Peyer's patch (tissue), 4 donors: ENCODE measurements around the gene FNDC11.

Experiments
- CTCF ChIP-seq, 6 experiments: fragments of 450-650 bp in 4 of 6; fragments of 200-600 bp in 2 of 6; sonication (generic) in 1 of 6; IDR thresholded peaks; one replicate each; pipeline ENCODE4 v1.5.1; 2017 to 2019; ENCODE audit warnings: antibody characterized with exemption in 6 of 6, mild to moderate bottlenecking in 3 of 6, moderate library complexity in 1 of 6
- POLR2A ChIP-seq, 2 donors: fragments of 450-650 bp; IDR thresholded peaks; one replicate each; pipeline ENCODE4 v1.5.1; 2017; ENCODE audit warnings: antibody characterized with exemption in 2 of 2, mild to moderate bottlenecking in 2 of 2, moderate library complexity in 2 of 2

GRCh38 chr20:63534427-63534830 is 19.5 kb upstream of the FNDC11 start:
- TF ChIP-seq CTCF (IDR thresholded peaks at IDR 0.05) (no peak), POLR2A (IDR thresholded peaks at IDR 0.05) (no peak)
